H9 (cell line): ENCODE data around the gene AGTRAP. TPM values are rescaled to one million over a fixed set of nuclear protein-coding genes. Genes with fewer than 3 reads are reported as not detected.

Experiments
- DNase-seq: peaks from one replicate; pipeline ENCODE4 v3.0.0-alpha.2; 2017
- H2AFZ ChIP-seq: one replicate; pipeline ENCODE4 v1.6.1; 2013; ENCODE audit warnings: mild to moderate bottlenecking, low read length, control low read depth, moderate library complexity
- H2AK5ac ChIP-seq: 2 replicates; pipeline ENCODE4 v1.6.1; 2013; ENCODE audit warnings: low read length, control low read depth, mixed read lengths; ENCODE audit not compliant: insufficient read length
- H2BK120ac ChIP-seq: one replicate; pipeline ENCODE4 v1.6.1; 2013; ENCODE audit warnings: low read depth, mild to moderate bottlenecking, low read length, control low read depth, inconsistent platforms; ENCODE audit not compliant: poor library complexity, severe bottlenecking
- H2BK12ac ChIP-seq: 2 replicates; pipeline ENCODE4 v1.6.1; 2013; ENCODE audit warnings: low read length, control low read depth, mixed read lengths, low read depth; ENCODE audit not compliant: insufficient read length
- H2BK15ac ChIP-seq: 2 replicates; pipeline ENCODE4 v1.6.1; 2013; ENCODE audit warnings: low read depth, low read length, control low read depth
- H2BK20ac ChIP-seq: one replicate; pipeline ENCODE4 v1.6.1; 2013; ENCODE audit warnings: low read depth, mild to moderate bottlenecking, low read length, control low read depth, inconsistent platforms; ENCODE audit not compliant: poor library complexity, severe bottlenecking
- H2BK5ac ChIP-seq: 2 replicates; pipeline ENCODE4 v1.6.1; 2013; ENCODE audit warnings: low read length, control low read depth, mixed read lengths; ENCODE audit not compliant: insufficient read length
- H3K14ac ChIP-seq: 2 replicates; pipeline ENCODE4 v1.6.1; 2013; ENCODE audit warnings: low read length, control low read depth; ENCODE audit not compliant: insufficient read depth
- H3K18ac ChIP-seq: 2 replicates; pipeline ENCODE4 v1.6.1; 2013; ENCODE audit warnings: low read depth, mild to moderate bottlenecking, mixed read lengths, low read length, control low read depth; ENCODE audit not compliant: insufficient read length
- H3K23ac ChIP-seq: 2 replicates; pipeline ENCODE4 v1.6.1; 2013; ENCODE audit warnings: low read length, control low read depth, mixed read lengths, low read depth; ENCODE audit not compliant: insufficient read length
- H3K23me2 ChIP-seq: 2 replicates; pipeline ENCODE4 v1.6.1; 2013; ENCODE audit warnings: low read depth, mild to moderate bottlenecking, mixed read lengths, low read length, control low read depth; ENCODE audit not compliant: insufficient read length, poor library complexity, severe bottlenecking
- H3K27ac ChIP-seq: 2 replicates; pipeline ENCODE4 v1.5.1; 2013; ENCODE audit warnings: low read length, control low read depth, mixed read lengths, low read depth; ENCODE audit not compliant: insufficient read length
- H3K27me3 ChIP-seq: 2 replicates; pipeline ENCODE4 v1.6.1; 2013; ENCODE audit warnings: low read length, control low read depth, inconsistent platforms; ENCODE audit not compliant: insufficient read depth
- H3K4ac ChIP-seq: 2 replicates; pipeline ENCODE4 v1.6.1; 2013; ENCODE audit warnings: low read depth, mild to moderate bottlenecking, control low read depth, inconsistent platforms, low read length, moderate library complexity
- H3K4me1 ChIP-seq: 2 replicates; pipeline ENCODE4 v1.6.1; 2013; ENCODE audit warnings: low read length, control low read depth, inconsistent platforms; ENCODE audit not compliant: insufficient read depth
- H3K4me2 ChIP-seq: 2 replicates; pipeline ENCODE4 v1.6.1; 2013; ENCODE audit warnings: low read length, control low read depth, mixed read lengths; ENCODE audit not compliant: insufficient read length, insufficient read depth
- H3K56ac ChIP-seq: 2 replicates; pipeline ENCODE4 v1.6.1; 2013; ENCODE audit warnings: low read depth, mild to moderate bottlenecking, mixed read lengths, low read length, control low read depth; ENCODE audit not compliant: insufficient read length
- H3K79me1 ChIP-seq: 2 replicates; pipeline ENCODE4 v1.6.1; 2013; ENCODE audit warnings: low read depth, mild to moderate bottlenecking, moderate library complexity, low read length, control low read depth, inconsistent platforms; ENCODE audit not compliant: insufficient read depth, poor library complexity, severe bottlenecking
- H3K79me2 ChIP-seq: 2 replicates; pipeline ENCODE4 v1.6.1; 2013; ENCODE audit warnings: low read length, control low read depth, inconsistent platforms; ENCODE audit not compliant: insufficient read depth
- H3K9ac ChIP-seq: 2 replicates; pipeline ENCODE4 v1.6.1; 2013; ENCODE audit warnings: low read length, control low read depth, mixed read lengths; ENCODE audit not compliant: insufficient read length; ENCODE audit errors: extremely low read depth
- H3K9me3 ChIP-seq: one replicate; pipeline ENCODE4 v1.6.1; 2013; ENCODE audit warnings: low read depth, low read length, inconsistent platforms; ENCODE audit not compliant: control insufficient read depth
- H3T11ph ChIP-seq: one replicate; pipeline ENCODE4 v1.6.1; 2013; ENCODE audit warnings: mild to moderate bottlenecking, low read length, control low read depth, inconsistent platforms
- H4K20me1 ChIP-seq: one replicate; pipeline ENCODE4 v1.6.1; 2013; ENCODE audit not compliant: control insufficient read depth, insufficient read length, insufficient read depth
- H4K5ac ChIP-seq: 2 replicates; pipeline ENCODE4 v1.6.1; 2013; ENCODE audit warnings: low read depth, mild to moderate bottlenecking, mixed read lengths, low read length, control low read depth; ENCODE audit not compliant: insufficient read length
- H4K8ac ChIP-seq: replicated peaks from 2 replicates; pipeline ENCODE4 v1.6.1; 2013; ENCODE audit warnings: low read length, control low read depth, mixed read lengths, low read depth; ENCODE audit not compliant: insufficient read length
- H4K91ac ChIP-seq: 2 replicates; pipeline ENCODE4 v1.6.1; 2013; ENCODE audit warnings: low read depth, mild to moderate bottlenecking, moderate library complexity, mixed read lengths, low read length, control low read depth; ENCODE audit not compliant: insufficient read length
- H3K27ac Mint-ChIP-seq, 3 experiments: 2 replicates in 2 of 3; 3 replicates in 1 of 3; pipeline ENCODE4 v1.8.0; 2020 to 2021; ENCODE audit warnings: mixed read lengths in 3 of 3, mild to moderate bottlenecking in 1 of 3, moderate library complexity in 1 of 3
- H3K27me3 Mint-ChIP-seq: 2 replicates; pipeline ENCODE4 v1.8.0; 2021; ENCODE audit warnings: low read depth, mild to moderate bottlenecking, moderate library complexity, mixed read lengths
- H3K36me3 Mint-ChIP-seq, 3 experiments: 2 replicates in 2 of 3; 3 replicates in 1 of 3; pipeline ENCODE4 v1.8.0; 2020 to 2021; ENCODE audit warnings: low read depth in 3 of 3, mixed read lengths in 3 of 3; ENCODE audit not compliant: insufficient read depth in 1 of 3
- H3K4me1 Mint-ChIP-seq, 2 experiments: 2 replicates each; pipeline ENCODE4 v1.8.0; 2020; ENCODE audit warnings: mixed read lengths in 2 of 2
- H3K4me3 Mint-ChIP-seq, 2 experiments: 2 replicates in 1 of 2; 3 replicates in 1 of 2; pipeline ENCODE4 v1.8.0; 2020 to 2021; ENCODE audit warnings: mild to moderate bottlenecking in 2 of 2, mixed read lengths in 2 of 2, moderate library complexity in 1 of 2
- H3K9me3 Mint-ChIP-seq, 2 experiments: 2 replicates in 1 of 2; 3 replicates in 1 of 2; pipeline ENCODE4 v1.8.0; 2020; ENCODE audit warnings: mild to moderate bottlenecking in 2 of 2, mixed read lengths in 2 of 2, moderate library complexity in 1 of 2
- WGBS: extraction: QIAGEN DNeasy Blood & Tissue Kit; methylation state at CpG from one replicate; pipeline ENCODE4 v1.1.7; 2013; ENCODE audit warnings: missing lambda C conversion rate, low lambda C conversion rate, mixed read lengths; ENCODE audit not compliant: insufficient read length; ENCODE audit errors: extremely low coverage; 5-methylcytosine and 5-hydroxymethylcytosine counted together
- total RNA-seq: library from RNA; stranded (reverse); gene quantifications from 2 replicates; pipeline ENCODE4 v1.2.1, GENCODE V29; 2021
- TF ChIP-seq, protein P1 (sequence below): fragments of 200-600 bp; sonication (generic); conservative IDR thresholded peaks from 3 replicates; pipeline ENCODE4 v1.8.0; 2021; ENCODE audit warnings: antibody characterized with exemption, mild to moderate bottlenecking

Gene AGTRAP
- total RNA-seq, 1 experiment from 2014 or later: 60.9 TPM

DNA sequence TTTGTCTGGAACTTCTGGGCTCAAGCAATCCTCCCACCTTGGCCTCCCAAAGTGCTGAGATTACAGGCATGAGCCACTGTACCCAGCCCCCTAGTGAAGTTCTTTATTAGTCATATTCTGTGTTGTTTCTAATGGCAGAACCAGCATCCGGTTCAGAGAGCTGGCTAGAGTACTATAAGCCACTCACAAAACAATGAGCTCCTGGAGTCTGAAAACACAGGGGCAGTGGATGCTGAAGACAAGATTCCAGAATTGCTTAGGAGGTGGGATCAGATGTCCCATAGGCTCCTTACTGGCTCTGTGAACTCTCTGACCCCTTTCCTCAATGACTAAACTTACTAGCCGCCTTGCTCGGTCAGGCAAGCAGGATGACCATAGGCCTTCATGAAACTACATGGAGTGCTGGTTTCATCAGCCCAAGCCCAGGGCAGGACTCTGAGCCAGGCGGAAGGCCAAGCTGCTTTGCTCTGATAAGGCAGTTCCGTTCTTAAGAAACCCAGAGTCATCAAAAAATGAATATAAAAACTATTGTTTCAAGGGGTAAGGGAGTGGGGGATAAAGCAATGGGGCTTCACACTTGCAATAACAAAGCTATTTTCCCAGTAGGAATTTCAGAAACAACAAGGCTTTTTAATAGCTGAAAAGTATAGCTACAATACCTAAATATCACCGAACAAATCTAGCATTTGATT, 61.7 kb downstream of the AGTRAP start:
- no peak for DNase-seq
- no peak overlapping the region for H3K23ac ChIP-seq
- no peak overlapping the region for H2BK20ac ChIP-seq
- H3K4me1 ChIP-seq: no peaks in the 10 kb centered on the region
- H3K27ac ChIP-seq: no peak overlapping the region
- H3K79me2 ChIP-seq: no peaks in the 10 kb centered on the region
- H3K79me1 ChIP-seq: no peaks in the 10 kb centered on the region
- no peak overlapping the region for H3K9ac ChIP-seq
- Mint-ChIP-seq H3K4me3 (no peak overlapping the region), H3K27me3 (no peaks in the 10 kb centered on the region), H3K36me3 (peaks cover 22 to 48% (median 41%) of the 10 kb centered on the region in 3 experiments; a peak in 6 of 7 replicates), H3K4me1 (peaks cover 7 to 10% of the 10 kb centered on the region in 2 experiments), H3K27ac (no peak overlapping the region), H3K9me3 (no peaks in the 10 kb centered on the region)
- H2BK15ac ChIP-seq: no peak overlapping the region
- H4K20me1 ChIP-seq: no peaks in the 10 kb centered on the region
- no peak overlapping the region for H2BK5ac ChIP-seq
- no peaks in the 10 kb centered on the region for H3K27me3 ChIP-seq
- TF ChIP-seq, protein P1, sequence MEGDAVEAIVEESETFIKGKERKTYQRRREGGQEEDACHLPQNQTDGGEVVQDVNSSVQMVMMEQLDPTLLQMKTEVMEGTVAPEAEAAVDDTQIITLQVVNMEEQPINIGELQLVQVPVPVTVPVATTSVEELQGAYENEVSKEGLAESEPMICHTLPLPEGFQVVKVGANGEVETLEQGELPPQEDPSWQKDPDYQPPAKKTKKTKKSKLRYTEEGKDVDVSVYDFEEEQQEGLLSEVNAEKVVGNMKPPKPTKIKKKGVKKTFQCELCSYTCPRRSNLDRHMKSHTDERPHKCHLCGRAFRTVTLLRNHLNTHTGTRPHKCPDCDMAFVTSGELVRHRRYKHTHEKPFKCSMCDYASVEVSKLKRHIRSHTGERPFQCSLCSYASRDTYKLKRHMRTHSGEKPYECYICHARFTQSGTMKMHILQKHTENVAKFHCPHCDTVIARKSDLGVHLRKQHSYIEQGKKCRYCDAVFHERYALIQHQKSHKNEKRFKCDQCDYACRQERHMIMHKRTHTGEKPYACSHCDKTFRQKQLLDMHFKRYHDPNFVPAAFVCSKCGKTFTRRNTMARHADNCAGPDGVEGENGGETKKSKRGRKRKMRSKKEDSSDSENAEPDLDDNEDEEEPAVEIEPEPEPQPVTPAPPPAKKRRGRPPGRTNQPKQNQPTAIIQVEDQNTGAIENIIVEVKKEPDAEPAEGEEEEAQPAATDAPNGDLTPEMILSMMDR: no peak
- H2BK120ac ChIP-seq: no peak overlapping the region
- no peak overlapping the region for H3K14ac ChIP-seq
- H3K4me2 ChIP-seq: no peak overlapping the region
- H3T11ph ChIP-seq: no peak overlapping the region
- no CpG with 5 or more reads among the region's 6 CpGs for WGBS
- no peak overlapping the region for H3K18ac ChIP-seq
- no peak overlapping the region for H2AK5ac ChIP-seq
- no peak overlapping the region for H4K91ac ChIP-seq
- H2AFZ ChIP-seq: no peak overlapping the region
- no peak overlapping the region for H3K56ac ChIP-seq
- no peak overlapping the region for H3K4ac ChIP-seq
- H2BK12ac ChIP-seq: no peak overlapping the region
- no peak overlapping the region for H4K5ac ChIP-seq
- no peaks in the 10 kb centered on the region for H3K9me3 ChIP-seq
- H4K8ac ChIP-seq: no peak overlapping the region
- H3K23me2 ChIP-seq: no peaks in the 10 kb centered on the region
